ENCODE measurements around the gene GUCA2A. TPM values are rescaled to one million over a fixed set of nuclear protein-coding genes. Genes with fewer than 3 reads are reported as not detected.

Gene GUCA2A
- total and polyA plus RNA-seq, 2 of the 4 experiments (the other 2 are of a cell fraction), result not detected

DNA sequence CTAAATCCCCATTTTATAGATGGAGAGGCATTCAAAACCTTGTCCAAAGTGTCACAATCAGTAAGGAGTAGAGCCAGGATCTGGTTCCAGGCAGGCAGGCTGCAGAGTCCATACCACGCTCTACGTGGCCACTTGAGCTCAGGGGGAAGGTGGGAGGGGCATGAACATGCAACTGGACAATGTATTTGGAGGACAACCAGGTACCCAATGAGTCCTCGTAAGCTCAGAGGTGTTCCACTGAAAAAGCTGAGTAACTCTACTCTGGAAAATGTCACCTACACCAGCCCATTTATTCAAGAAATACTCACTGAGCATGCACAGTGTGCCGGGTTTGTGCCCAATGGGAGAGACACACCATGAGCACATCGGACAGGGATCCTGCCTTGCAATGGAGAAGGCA, 22.6 kb downstream of the GUCA2A start:
- no peak overlapping the region for H3K23ac ChIP-seq (ENCODE audit: low read depth, low read length)
- H3K18ac ChIP-seq (ENCODE audit: low read depth, low read length), result no peak overlapping the region
- no TSS peak for BruUV-seq (replicated peaks)
- no peak overlapping the region for H2BK5ac ChIP-seq (ENCODE audit: low read depth, low read length, poor library complexity, severe bottlenecking)
- H4K91ac ChIP-seq (ENCODE audit: insufficient read depth, low read depth, low read length), result no peak overlapping the region
- H4K5ac ChIP-seq (ENCODE audit: low read depth, low read length), result no peak overlapping the region
- in situ Hi-C loops (cut with MboI; ENCODE audit: low sequenced_read_pairs) (loop anchor here (10.0 kb wide), 1 partner anchor 567 kb away; no protein-coding TSS in a partner anchor), dilution Hi-C loops (cut with HindIII; ENCODE audit: low sequenced_read_pairs, unreplicated experiment) (no loop called here), intact Hi-C loops (cut with micrococcal nuclease) (loop anchor here (10.0 kb wide), 3 partner anchors 327 to 543 kb away; partner anchors contain the start of genes PPIH and YBX1)
- no peaks in the 10 kb centered on the region for H3K79me1 ChIP-seq (ENCODE audit: low read depth in 1 of 2, low read length in 2 of 2)
- no peak overlapping the region for H2BK120ac ChIP-seq (ENCODE audit: low read depth, low read length)
- H3K4me1 ChIP-seq (ENCODE audit: control insufficient read depth, insufficient read depth, low read length), result no peaks in the 10 kb centered on the region
- no peaks in the 10 kb centered on the region for H3K9me3 ChIP-seq (ENCODE audit: control insufficient read depth, insufficient read depth, low read length)
- H2BK20ac ChIP-seq (ENCODE audit: low read depth, low read length), result no peak overlapping the region
- H3K14ac ChIP-seq (replicated peaks; ENCODE audit: low read depth, low read length), result no peak overlapping the region
- H3K4me3 ChIP-seq (ENCODE audit: insufficient read depth, low read depth, low read length), result no peak overlapping the region
- H3K4ac ChIP-seq (ENCODE audit: low read depth, low read length), result no peak overlapping the region
- POLR2A ChIA-PET (ENCODE audit: unreplicated experiment), result no interaction called here
- H4K8ac ChIP-seq (ENCODE audit: low read depth in 2 of 2, low read length in 2 of 2), result no peak overlapping the region
- no peaks in the 10 kb centered on the region for H3K36me3 ChIP-seq (ENCODE audit: control insufficient read depth, insufficient read depth, low read length)
- no peaks in the 10 kb centered on the region for H4K20me1 ChIP-seq (ENCODE audit: insufficient read depth, low read length)
- no peak overlapping the region for H3K9ac ChIP-seq (ENCODE audit: low read depth, low read length)
- H3K56ac ChIP-seq (ENCODE audit: extremely low read depth, insufficient read depth, low read length), result no peak overlapping the region
- ATAC-seq (ENCODE audit: low read depth) (no peak), DNase-seq (no peak)
- H2AK9ac ChIP-seq (replicated peaks; ENCODE audit: low read depth, low read length, poor library complexity), result no peak overlapping the region
- CTCF ChIA-PET, result interaction anchor here (1.7 kb wide), 1 partner anchor 32 kb away, joined by 5 read pairs; no protein-coding TSS in a partner anchor
- no peak overlapping the region for H3K4me2 ChIP-seq (ENCODE audit: low read depth, low read length)
- no peaks in the 10 kb centered on the region; the same call in 1 of the 2 replicates for H3K9me1 ChIP-seq (ENCODE audit: insufficient read depth, low read length)
- no peak overlapping the region for H2AK5ac ChIP-seq (ENCODE audit: low read depth, low read length)
- no peak overlapping the region for H3K27ac ChIP-seq (ENCODE audit: insufficient read depth, low read length)
- TF ChIP-seq NFE2L2 (IDR thresholded peaks at IDR 0.05; ENCODE audit: low read depth, low read length) (no peak), RFX5 (IDR thresholded peaks at IDR 0.05; ENCODE audit: low read depth, low read length) (no peak), MAZ (IDR thresholded peaks at IDR 0.05; ENCODE audit: borderline replicate concordance, low read depth, low read length) (no peak), POLR2A (IDR thresholded peaks at IDR 0.05; ENCODE audit: low read depth, low read length) (no peak), BHLHE40 (IDR thresholded peaks at IDR 0.05; ENCODE audit: low read depth, low read length) (no peak), CEBPB (IDR thresholded peaks at IDR 0.05; ENCODE audit: low read depth, low read length) (no peak), MXI1 (IDR thresholded peaks at IDR 0.05; ENCODE audit: borderline replicate concordance, low read depth, low read length) (no peak), FOS (IDR thresholded peaks at IDR 0.05; ENCODE audit: low read depth, low read length) (no peak), RAD21 (IDR thresholded peaks at IDR 0.05; ENCODE audit: low read length) (no peak)
- TF ChIP-seq, protein P1, sequence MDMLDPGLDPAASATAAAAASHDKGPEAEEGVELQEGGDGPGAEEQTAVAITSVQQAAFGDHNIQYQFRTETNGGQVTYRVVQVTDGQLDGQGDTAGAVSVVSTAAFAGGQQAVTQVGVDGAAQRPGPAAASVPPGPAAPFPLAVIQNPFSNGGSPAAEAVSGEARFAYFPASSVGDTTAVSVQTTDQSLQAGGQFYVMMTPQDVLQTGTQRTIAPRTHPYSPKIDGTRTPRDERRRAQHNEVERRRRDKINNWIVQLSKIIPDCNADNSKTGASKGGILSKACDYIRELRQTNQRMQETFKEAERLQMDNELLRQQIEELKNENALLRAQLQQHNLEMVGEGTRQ (IDR thresholded peaks at IDR 0.05; ENCODE audit: low read depth, low read length), result no peak
- TF ChIP-seq, protein P2, sequence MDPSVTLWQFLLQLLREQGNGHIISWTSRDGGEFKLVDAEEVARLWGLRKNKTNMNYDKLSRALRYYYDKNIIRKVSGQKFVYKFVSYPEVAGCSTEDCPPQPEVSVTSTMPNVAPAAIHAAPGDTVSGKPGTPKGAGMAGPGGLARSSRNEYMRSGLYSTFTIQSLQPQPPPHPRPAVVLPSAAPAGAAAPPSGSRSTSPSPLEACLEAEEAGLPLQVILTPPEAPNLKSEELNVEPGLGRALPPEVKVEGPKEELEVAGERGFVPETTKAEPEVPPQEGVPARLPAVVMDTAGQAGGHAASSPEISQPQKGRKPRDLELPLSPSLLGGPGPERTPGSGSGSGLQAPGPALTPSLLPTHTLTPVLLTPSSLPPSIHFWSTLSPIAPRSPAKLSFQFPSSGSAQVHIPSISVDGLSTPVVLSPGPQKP (IDR thresholded peaks at IDR 0.05; ENCODE audit: borderline replicate concordance, low read depth, low read length), result no peak
- TF ChIP-seq, protein P3, sequence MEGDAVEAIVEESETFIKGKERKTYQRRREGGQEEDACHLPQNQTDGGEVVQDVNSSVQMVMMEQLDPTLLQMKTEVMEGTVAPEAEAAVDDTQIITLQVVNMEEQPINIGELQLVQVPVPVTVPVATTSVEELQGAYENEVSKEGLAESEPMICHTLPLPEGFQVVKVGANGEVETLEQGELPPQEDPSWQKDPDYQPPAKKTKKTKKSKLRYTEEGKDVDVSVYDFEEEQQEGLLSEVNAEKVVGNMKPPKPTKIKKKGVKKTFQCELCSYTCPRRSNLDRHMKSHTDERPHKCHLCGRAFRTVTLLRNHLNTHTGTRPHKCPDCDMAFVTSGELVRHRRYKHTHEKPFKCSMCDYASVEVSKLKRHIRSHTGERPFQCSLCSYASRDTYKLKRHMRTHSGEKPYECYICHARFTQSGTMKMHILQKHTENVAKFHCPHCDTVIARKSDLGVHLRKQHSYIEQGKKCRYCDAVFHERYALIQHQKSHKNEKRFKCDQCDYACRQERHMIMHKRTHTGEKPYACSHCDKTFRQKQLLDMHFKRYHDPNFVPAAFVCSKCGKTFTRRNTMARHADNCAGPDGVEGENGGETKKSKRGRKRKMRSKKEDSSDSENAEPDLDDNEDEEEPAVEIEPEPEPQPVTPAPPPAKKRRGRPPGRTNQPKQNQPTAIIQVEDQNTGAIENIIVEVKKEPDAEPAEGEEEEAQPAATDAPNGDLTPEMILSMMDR (conservative IDR thresholded peaks at IDR 0.05; ENCODE audit: low read depth, low read length), result no peak
- no peak overlapping the region for H2BK15ac ChIP-seq (ENCODE audit: low read depth, low read length)
- no CpG with 5 or more reads among the region's 5 CpGs for WGBS, 2 experiments (ENCODE audit: extremely low coverage in 2 of 2, insufficient read length in 1 of 2)
- H3K27me3 ChIP-seq (ENCODE audit: control insufficient read depth, insufficient read depth, low read length), result peaks cover 52% of the 10 kb centered on the region
- H2AFZ ChIP-seq (replicated peaks; ENCODE audit: low read length, poor library complexity), result no peak overlapping the region

All from IMR-90 (cell line).